ENCODE measurements around the gene LPO. TPM values are rescaled to one million over a fixed set of nuclear protein-coding genes. Genes with fewer than 3 reads are reported as not detected.

Gene LPO
- total and polyA plus RNA-seq, 10 of the 15 experiments (the other 5 are each of a cell fraction or from before 2014, with no cell fraction given), result 0.03 to 0.11 (median 0.06) TPM; not detected in 7

DNA sequence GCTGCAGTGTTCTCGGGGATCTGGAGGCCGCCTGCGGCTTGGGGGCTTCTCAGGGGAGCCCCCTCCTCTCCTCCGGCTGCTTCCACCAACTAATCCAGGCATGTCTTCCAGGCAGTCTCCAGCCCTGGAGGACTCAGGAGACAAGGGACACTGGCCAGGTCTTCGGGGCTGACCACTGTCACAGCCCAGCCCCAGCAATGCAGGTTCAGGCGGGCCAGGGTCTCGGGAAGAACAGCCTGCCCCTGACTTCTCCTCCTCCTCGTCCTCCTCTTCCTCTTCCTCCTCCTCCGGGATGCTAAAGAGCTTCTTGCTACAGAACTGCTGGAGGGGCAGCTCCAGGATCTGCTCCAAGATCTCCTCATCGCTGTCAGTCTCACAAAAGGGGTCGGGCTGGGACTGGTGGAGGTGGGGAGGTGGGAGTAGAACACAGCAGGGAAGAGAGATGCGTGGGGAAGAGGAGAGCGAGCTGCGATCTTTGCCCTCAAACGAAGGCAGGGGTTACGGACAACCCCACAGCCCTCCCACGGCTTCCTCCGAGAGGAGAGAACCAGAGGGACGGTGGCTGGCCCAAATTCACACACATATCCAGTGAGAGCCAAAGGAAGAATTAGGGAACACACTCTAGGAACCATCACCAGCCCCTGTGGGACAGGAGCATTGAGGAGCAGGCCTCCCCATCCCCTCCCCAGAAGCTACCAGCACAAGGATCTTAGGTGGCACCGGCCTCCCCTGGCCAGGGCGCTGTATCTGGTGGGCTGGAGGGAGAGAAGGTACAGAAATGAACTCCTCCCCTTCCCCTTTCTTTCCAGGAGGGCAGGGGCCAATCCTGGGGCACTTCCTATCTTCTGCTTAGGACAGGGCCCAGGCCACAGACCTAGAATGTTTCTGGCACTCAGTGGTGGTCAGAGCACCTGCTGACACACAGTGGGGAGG lies 70.9 kb downstream of the LPO start:
- intact Hi-C loops (cut with micrococcal nuclease; ENCODE audit: unreplicated experiment), result no loop called here
- ChIA-PET RAD21 (ENCODE audit: unreplicated experiment) (interaction anchor here (0.5 kb wide), 1 partner anchor 292 kb away, joined by 3 read pairs; no protein-coding TSS in a partner anchor), SMC1A (ENCODE audit: uncharacterized antibody, unreplicated experiment) (interaction anchor here (1.4 kb wide), 1 partner anchor 35 kb away, joined by 3 read pairs; no protein-coding TSS in a partner anchor), POLR2A (interaction anchor here (0.6 kb wide), 1 partner anchor 35 kb away, joined by 3 read pairs; no protein-coding TSS in a partner anchor), CTCF (interaction anchor here (0.9 to 2.7 kb wide), 4 partner anchors 8 to 138 kb away, joined by 3 to 7 read pairs (median 3); partner anchors contain the start of gene RNF43)
- DNase-seq (ENCODE audit: low read depth, low spot score) (no peak), FAIRE-seq (no peak), ATAC-seq (no peak)
- Histone ChIP-seq H3K27me3 (replicated peaks in 1 of 2; ENCODE audit: control insufficient read depth in 2 of 2, insufficient read depth in 2 of 2, low read length in 1 of 2) (no peaks in the 10 kb centered on the region), H3K4me2 (ENCODE audit: control insufficient read depth, insufficient read depth) (no peak overlapping the region), H4K20me1 (ENCODE audit: control insufficient read depth, insufficient read depth) (no peaks in the 10 kb centered on the region), H2AFZ (ENCODE audit: control insufficient read depth, low read depth, low read length) (no peak overlapping the region), H3K9ac (ENCODE audit: control insufficient read depth, insufficient read depth, low read length) (no peak overlapping the region), H3K4me1 (ENCODE audit: control insufficient read depth, insufficient read depth, low read length) (no peaks in the 10 kb centered on the region), H3K36me3 (ENCODE audit: control insufficient read depth in 2 of 2, insufficient read depth in 2 of 2, low read length in 1 of 2) (0 out of 4 replicates have a peak, but pooled peaks cover 0 to 1% of the 10 kb centered on the region in 2 experiments), H3K9me3 (replicated peaks; ENCODE audit: control insufficient read depth, insufficient read depth, low read length) (no peaks in the 10 kb centered on the region), H3K27ac (ENCODE audit: control insufficient read depth, insufficient read depth) (no peak overlapping the region), H3K79me2 (ENCODE audit: control insufficient read depth, insufficient read depth, low read length) (no peaks in the 10 kb centered on the region), H3K4me3 (no peak overlapping the region)
- in situ Hi-C loops (cut with MboI), result no loop called here
- 62% methylated on average over 21 of the region's 21 CpGs for WGBS (ENCODE audit: insufficient coverage, insufficient replicate concordance, low lambda C conversion rate, missing lambda C conversion rate)
- BruUV-seq (replicated peaks), result no TSS peak
- TF ChIP-seq ZNF24 (IDR thresholded peaks at IDR 0.05), result no peak
- TF ChIP-seq SPI1 (IDR thresholded peaks at IDR 0.05; ENCODE audit: borderline replicate concordance, insufficient read depth, low read depth, low read length), result no peak
- TF ChIP-seq LARP7 (IDR thresholded peaks at IDR 0.05), result no peak
- no peak for TF ChIP-seq ASH2L (IDR thresholded peaks at IDR 0.05; ENCODE audit: borderline replicate concordance, low read depth)
- TF ChIP-seq, protein P1, sequence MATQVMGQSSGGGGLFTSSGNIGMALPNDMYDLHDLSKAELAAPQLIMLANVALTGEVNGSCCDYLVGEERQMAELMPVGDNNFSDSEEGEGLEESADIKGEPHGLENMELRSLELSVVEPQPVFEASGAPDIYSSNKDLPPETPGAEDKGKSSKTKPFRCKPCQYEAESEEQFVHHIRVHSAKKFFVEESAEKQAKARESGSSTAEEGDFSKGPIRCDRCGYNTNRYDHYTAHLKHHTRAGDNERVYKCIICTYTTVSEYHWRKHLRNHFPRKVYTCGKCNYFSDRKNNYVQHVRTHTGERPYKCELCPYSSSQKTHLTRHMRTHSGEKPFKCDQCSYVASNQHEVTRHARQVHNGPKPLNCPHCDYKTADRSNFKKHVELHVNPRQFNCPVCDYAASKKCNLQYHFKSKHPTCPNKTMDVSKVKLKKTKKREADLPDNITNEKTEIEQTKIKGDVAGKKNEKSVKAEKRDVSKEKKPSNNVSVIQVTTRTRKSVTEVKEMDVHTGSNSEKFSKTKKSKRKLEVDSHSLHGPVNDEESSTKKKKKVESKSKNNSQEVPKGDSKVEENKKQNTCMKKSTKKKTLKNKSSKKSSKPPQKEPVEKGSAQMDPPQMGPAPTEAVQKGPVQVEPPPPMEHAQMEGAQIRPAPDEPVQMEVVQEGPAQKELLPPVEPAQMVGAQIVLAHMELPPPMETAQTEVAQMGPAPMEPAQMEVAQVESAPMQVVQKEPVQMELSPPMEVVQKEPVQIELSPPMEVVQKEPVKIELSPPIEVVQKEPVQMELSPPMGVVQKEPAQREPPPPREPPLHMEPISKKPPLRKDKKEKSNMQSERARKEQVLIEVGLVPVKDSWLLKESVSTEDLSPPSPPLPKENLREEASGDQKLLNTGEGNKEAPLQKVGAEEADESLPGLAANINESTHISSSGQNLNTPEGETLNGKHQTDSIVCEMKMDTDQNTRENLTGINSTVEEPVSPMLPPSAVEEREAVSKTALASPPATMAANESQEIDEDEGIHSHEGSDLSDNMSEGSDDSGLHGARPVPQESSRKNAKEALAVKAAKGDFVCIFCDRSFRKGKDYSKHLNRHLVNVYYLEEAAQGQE (IDR thresholded peaks at IDR 0.05; ENCODE audit: low read depth, low read length), result no peak
- TF ChIP-seq NR2C1 (IDR thresholded peaks at IDR 0.05), result no peak
- no peak for TF ChIP-seq SIN3A (IDR thresholded peaks at IDR 0.05; ENCODE audit: low read depth, low read length)
- no peak for TF ChIP-seq ZBED1 (IDR thresholded peaks at IDR 0.05; ENCODE audit: borderline replicate concordance)
- TF ChIP-seq BACH1 (IDR thresholded peaks at IDR 0.05; ENCODE audit: borderline replicate concordance), result no peak
- no peak for TF ChIP-seq CBX5 (IDR thresholded peaks at IDR 0.05; ENCODE audit: low read depth)
- no peak for TF ChIP-seq NBN (IDR thresholded peaks at IDR 0.05)
- TF ChIP-seq, protein P2, sequence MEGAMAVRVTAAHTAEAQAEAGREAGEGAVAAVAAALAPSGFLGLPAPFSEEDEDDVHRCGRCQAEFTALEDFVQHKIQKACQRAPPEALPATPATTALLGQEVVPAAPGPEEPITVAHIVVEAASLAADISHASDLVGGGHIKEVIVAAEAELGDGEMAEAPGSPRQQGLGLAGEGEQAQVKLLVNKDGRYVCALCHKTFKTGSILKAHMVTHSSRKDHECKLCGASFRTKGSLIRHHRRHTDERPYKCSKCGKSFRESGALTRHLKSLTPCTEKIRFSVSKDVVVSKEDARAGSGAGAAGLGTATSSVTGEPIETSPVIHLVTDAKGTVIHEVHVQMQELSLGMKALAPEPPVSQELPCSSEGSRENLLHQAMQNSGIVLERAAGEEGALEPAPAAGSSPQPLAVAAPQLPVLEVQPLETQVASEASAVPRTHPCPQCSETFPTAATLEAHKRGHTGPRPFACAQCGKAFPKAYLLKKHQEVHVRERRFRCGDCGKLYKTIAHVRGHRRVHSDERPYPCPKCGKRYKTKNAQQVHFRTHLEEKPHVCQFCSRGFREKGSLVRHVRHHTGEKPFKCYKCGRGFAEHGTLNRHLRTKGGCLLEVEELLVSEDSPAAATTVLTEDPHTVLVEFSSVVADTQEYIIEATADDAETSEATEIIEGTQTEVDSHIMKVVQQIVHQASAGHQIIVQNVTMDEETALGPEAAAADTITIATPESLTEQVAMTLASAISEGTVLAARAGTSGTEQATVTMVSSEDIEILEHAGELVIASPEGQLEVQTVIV (IDR thresholded peaks at IDR 0.05; ENCODE audit: borderline replicate concordance, partially characterized antibody), result no peak
- no peak for TF ChIP-seq TCF7 (IDR thresholded peaks at IDR 0.05; ENCODE audit: borderline replicate concordance)
- TF ChIP-seq, protein P3, sequence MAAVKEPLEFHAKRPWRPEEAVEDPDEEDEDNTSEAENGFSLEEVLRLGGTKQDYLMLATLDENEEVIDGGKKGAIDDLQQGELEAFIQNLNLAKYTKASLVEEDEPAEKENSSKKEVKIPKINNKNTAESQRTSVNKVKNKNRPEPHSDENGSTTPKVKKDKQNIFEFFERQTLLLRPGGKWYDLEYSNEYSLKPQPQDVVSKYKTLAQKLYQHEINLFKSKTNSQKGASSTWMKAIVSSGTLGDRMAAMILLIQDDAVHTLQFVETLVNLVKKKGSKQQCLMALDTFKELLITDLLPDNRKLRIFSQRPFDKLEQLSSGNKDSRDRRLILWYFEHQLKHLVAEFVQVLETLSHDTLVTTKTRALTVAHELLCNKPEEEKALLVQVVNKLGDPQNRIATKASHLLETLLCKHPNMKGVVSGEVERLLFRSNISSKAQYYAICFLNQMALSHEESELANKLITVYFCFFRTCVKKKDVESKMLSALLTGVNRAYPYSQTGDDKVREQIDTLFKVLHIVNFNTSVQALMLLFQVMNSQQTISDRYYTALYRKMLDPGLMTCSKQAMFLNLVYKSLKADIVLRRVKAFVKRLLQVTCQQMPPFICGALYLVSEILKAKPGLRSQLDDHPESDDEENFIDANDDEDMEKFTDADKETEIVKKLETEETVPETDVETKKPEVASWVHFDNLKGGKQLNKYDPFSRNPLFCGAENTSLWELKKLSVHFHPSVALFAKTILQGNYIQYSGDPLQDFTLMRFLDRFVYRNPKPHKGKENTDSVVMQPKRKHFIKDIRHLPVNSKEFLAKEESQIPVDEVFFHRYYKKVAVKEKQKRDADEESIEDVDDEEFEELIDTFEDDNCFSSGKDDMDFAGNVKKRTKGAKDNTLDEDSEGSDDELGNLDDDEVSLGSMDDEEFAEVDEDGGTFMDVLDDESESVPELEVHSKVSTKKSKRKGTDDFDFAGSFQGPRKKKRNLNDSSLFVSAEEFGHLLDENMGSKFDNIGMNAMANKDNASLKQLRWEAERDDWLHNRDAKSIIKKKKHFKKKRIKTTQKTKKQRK (IDR thresholded peaks at IDR 0.05; ENCODE audit: low read depth, low read length), result no peak

Measured in GM12878 (cell line).